GM21786 (cell line): ENCODE results near the gene SUSD4.

Experiments used
- ATAC-seq: cut with Tn5 transposase; IDR thresholded peaks from one replicate; pipeline ENCODE4 v1.9.1; 2021; ENCODE audit not compliant: unreplicated experiment

SUSD4 gene

DNA sequence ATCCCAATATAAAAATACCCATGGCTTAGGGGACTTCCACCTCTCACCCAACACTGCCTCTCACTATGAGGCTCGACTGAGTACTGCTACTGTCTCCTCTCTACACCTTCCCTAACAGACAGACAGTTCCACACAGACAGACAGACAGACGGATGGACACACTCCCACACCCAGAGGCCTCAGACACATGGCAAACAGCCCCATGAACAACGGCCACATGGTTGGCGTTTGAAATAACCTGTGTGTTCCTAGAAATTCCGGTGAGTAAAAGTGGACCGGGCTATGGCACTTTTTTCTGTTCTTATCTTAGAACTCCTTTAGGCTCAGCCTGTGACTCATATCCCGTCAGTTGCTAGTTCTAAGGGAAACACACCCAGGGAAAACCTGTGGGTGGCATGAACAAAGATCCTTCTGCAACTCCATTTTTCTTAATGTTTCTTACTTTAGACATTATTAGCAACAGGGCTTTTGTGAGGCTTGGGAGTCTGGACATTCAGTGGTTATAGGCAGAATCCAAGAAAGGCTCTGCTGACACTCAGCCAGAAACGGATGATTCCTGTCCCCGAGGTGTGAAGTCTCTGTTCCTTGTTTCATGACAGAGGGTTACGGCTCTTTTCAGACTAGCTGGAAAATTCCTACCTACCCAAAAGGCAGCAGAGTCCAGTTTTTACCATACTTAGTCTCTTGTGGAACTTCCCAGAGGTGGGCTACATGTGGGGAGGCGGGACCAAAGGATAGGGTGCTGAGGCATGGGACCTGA, 130.4 kb downstream of the SUSD4 start:
- ATAC-seq: no peak

DNA sequence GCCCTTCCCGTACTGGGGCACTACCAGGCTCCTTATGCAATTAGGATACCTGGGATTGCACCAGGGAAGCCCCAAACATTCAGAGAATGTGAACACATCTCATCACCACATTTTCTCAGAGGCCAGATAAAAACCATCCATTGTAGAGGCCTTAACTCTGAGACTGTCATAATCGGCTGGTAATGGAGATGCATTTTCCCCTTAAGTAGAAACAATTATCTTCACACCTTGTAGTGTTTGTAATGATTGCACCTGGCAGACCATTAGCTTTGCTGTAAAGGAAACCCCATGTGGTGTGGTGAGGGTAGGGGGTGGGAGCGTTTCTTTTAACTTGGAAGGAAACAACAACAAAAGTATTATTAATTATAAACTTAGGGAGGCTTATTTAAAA, 131.0 kb downstream of the SUSD4 start:
- no peak for ATAC-seq

DNA sequence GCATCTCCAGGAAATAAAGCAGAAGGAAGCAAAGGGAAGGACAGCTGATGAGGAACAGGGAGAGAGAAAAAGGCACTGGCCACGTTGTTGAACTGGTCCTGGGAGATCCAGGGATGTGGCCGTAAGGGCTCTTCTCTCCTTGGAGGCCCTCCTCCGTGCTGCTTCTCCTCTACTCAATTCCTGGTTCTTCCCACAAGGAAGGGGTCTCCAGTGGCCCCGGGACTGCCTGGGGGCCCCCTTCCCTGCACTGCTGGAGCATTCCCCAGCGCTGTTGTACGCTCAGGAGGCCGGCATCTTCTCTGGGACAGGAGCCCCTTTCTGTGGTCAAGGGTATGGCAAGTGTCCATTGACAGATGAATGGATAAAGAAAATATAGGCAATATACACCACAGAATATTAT, 132.4 kb downstream of the SUSD4 start:
- no peak for ATAC-seq

DNA sequence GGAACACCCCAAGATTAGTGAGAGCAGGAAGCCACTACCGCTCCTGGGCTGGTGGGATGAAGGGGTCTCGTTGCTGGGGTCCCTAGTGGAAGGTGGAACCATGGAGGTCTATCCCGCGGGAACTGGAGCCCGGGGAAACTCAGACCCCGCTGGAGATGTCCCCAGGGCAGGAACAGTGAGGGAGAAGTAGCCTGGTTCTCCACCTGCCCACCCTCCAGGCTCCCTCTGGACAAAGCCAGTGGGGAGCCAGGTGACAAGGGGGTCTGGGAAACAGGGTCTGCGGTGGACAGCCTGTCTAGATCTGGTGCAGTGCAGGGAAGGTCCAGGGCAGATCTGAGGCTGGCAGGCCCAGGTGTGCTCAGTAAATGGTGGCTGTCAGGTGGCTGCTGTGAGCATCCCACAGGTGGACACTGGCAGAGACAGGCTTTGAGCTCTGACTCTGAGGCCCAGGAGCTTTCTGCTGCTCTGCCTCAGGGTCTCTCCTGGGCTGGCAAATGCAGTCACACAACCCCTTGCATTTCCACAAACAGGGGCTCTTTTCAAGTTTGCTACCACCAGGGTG, 132.9 kb downstream of the SUSD4 start:
- ATAC-seq: no peak

DNA sequence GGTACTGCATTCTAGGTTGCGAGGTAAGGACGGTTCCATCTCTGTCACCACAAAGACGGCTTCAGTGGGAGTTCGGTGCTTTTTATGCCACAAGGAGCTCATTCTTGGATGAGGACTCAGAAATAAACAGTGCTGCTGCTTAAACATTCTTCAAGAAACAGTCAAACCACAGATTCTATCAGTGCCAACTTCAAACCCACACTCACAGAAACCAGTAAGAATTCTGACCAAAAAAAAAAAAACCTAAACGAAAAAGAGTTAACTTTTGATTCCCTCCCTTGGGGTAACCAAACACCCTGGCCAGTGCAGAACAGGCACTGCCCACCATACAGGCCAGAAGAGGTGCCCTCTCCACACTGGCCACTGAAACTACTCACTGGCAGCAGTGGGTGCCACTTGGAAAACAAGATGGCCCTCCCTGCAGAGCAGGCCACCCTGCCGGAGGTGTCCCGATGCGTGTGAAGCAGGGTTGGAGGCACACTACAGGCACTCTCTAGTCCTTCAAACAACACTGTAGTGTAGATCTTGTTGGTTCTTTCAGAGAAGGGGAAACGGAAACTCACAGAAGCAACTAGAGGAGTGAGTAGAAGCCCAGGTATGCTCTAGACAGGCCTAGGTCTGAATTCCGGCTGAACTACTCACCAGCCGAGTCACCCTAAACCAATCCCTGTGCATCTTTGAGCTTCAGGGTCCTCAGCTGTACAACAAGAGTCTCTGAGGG, 133.7 kb downstream of the SUSD4 start:
- no peak for ATAC-seq

DNA sequence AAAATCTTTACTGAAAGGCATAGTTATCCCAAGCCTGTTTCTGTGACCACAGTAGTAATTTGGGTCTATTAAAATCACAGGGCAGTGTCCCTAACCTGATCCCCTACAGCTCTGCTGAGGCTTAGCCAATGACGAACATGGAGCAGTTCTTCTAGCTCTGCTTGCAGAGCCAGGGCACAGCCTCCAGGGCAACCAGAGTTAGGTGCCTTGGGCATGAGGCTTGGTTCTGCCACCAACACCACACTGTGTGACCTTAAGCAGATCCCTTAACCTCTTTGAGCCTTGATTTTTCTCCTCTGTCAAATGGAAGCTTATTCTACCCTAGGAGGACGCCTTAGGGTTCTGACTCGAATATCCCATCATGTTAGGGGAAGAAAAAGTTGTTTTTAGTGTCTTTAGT, 134.2 kb downstream of the SUSD4 start:
- no peak for ATAC-seq

DNA sequence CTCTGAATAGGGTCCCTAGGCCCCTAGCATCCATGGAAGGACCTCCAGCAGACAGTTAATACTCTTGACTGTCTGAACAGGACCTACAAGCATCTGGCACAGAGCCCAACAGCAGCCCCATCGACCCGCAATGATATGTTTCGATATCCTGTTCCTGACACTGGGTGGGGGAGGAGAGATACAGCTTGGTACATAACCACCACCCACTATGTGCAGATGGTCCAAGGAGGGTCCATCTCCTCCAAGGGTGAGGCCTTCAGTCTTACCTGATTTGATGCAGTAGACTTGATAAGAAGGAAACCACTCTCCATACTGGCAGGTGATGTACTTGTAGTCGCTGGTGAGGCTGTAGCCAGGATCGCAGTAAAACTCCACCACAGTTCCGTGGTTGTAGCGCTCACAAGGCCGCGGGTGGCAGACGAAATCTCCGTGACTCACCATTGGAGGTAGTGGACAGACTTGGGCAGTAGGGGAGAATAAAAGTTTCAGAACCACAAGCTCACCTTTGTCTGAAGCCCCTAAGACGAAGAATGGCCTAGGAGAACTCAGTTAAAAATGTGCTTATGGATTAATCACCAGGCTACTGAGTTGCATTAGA, 134.9 kb downstream of the SUSD4 start:
- ATAC-seq: no peak

DNA sequence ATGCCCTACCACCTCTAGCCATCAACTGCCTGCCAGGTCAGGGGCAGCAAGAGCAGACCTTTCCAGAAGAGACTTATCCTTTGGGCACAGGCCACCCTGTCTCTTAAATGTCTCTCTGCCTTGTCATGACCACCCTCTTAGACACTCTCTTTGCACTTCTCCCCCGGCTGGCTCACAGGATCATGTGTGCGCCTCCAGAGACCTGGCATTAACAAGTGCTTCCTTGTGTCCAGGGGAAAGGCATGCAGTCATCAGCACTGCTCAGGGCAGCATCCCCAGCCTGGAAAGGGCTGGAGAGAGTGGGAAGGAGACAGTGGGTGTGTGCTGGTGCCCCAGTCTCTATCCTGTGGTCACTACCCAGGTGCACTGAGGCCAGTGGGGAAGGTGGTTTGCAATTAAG, 135.8 kb downstream of the SUSD4 start:
- ATAC-seq: no peak

DNA sequence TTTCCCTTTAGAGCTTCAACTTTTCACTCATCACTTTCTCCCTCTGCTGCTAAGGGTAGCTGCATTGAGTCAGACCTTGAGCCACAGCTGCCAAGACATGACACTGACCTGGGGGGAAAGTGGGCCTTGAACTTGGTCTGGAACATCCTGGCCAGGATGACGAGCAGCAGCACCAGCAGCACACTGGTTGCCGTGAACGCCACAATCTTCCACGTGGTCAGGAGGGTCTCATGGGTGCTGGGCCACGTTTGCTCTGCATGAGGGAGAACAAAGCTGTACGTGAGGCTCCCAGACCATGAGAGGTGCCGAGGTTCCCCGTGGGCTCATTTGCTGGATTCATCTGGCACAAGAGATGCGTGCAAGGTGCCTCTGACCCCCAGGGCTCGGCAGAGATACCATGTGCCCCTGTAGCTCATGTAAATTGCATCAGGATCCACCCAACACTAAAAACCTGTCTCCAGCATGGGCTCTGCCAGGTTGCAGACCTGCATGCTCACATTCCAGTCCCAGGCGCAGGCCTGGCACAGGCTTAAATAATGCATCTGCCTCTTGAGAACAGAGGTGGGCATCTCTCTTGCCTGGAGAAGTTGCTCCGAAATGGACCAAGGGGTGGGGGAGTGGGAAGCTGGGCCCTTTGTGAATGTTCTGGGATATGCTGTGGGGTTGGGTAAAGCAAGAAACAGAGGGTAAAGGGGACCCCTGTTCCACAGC, 136.3 kb downstream of the SUSD4 start:
- ATAC-seq: no peak

DNA sequence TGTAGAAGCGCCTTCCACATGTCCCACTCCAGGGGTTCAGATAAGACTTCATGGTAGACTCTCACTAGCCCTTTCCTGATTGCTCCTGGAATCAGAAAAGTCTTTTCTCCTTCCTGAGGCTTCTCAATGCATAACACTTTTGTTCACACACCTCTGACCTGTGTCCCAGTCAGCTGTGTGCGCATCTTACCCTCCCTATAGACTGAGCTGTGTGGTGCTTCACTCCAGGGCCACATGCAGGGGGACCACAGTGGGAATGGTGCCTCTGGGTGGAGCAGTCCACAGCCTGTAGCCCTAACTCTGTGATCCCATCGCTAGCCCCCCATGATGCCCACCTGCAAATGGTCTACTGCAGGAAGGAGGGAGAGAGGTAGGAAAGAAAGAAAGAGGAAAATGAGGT, 136.9 kb downstream of the SUSD4 start:
- no peak for ATAC-seq

DNA sequence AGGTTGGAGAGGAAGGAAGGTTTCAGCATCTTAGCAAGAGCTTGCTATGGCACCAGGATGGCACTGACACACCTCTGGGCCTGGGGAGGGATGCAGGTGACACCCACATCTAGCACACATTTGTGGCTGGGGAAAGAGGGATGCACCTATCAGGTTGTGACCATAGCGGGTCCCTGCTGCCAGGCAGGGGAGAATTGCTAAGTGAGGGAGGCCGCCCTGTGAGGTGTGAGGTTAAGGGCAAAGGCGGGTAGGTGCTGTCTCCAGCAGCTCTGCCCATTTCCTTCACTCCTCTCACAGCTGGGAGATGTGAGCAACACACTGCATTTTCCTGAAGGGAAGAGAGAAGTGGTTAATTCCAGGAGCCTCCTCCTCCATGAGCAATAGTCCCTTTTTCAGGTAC, 137.7 kb downstream of the SUSD4 start:
- ATAC-seq: no peak

DNA sequence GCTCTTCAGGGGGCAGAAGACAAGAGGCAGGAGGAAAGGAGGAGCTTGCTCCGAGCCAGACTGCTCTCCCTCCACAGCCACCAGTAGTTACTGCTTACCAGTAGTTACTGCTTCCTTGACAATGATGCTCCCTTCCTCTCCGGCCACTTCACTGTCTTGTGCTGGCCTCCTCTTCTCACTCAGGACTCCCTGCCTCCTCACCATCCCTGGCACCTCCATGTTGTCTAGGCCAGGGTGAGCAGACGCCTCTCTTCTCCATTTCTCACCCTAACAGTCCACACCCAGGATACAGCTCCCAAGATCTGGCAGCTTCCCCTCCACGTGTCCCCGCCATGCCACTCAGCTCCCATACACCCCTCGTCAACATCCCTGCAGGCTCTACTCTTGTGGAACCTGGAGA, 138.5 kb downstream of the SUSD4 start:
- ATAC-seq: no peak

DNA sequence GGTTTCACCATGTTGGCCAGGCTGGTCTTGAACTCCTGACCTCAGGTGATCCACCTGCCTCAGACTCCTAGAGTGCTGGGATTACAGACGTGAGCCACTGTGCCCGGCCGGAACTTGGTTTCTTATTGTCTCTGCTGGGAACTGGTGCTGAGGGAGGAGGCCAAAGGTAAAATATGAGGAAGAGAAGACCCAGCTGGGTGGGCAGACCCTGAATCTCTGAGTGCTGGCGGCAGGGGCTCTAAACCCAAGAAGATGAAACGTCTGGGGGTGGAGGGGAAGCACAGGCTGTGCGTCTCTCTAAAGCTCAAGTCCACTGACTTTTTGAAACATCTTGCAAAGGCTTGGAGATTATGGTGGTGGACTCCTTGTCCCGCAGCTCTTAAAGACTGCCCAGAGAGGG, 138.9 kb downstream of the SUSD4 start:
- no peak for ATAC-seq

DNA sequence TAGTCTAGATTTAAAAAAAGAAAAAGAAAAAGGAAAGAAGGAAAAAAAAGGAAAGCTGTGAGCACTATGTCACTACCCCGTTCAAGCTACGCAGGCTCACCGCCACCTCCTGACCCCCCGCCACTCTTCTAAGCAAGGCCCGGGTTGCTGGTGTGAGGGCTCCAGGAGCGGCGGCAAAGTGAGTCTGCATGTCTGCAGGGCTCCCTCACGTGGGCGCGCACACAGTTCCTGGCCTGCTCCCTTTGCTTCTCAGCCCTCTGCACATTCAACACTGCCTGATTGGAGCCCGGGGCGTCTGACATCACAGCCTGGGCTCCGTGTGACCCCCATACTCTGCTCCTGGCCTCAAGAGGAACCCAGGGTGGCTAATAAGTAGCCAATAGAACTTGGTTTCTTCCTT, 139.5 kb downstream of the SUSD4 start:
- no peak for ATAC-seq

DNA sequence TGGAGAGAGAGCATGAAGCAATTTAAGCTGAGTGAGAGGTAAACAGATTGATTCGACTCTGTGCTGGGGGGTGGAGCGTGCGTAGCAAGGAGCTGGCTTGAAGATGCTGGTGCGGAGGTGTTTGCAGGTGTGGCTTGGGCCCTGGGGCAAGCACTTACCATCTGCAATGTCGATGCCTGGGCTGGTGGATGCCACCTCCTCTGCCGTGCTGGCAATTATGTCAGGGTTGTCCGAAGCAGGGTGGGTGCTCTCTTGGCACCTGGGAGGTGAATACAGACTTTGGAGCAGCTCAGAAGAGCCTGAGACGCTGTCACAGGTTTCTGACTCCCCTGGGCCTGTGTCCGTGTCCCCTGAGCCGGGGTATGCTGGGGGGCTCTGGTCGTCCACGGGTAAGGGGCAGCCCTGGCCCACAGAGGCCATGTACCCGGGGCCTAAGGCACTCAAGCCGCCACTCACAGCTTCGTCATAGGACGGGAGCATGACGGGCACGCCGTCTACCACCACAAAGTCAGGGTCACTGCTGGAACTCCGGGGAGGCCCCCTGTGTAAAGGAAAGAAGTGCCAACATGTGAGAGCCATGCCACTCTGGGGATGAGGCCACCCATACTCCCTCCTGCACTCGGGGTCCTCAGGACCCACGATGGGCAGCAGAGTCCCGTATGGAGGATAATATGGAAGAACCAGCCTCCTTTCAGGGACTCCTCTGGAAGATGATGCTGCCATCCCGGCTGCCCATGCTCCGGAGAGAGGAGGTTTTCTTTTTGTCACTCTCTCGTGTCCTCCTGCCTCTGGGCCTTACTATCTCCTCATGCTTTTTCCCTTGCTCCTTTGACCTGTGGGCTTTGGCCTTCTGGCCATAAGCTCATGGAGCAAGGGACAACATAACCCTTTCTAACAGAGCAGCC, 140.6 kb downstream of the SUSD4 start:
- ATAC-seq: no peak

DNA sequence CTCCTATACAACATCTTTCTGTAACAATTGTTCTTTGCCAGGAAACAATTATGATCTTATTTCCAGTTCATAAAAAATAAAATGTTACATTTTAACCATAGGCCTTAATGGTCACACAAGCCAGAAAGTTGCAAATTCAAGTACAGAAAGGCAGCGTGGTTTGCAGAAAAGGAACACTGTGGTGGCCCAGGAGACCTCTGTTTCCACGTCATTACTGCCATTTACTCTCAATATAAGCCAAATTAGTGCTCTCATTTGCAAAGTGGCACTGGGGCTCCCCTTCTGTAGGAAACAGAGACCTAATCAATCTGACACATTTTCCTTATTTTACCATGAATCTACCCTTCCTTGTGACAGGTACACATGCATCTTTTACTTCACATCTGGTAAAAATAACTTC, 141.6 kb downstream of the SUSD4 start:
- no peak for ATAC-seq

DNA sequence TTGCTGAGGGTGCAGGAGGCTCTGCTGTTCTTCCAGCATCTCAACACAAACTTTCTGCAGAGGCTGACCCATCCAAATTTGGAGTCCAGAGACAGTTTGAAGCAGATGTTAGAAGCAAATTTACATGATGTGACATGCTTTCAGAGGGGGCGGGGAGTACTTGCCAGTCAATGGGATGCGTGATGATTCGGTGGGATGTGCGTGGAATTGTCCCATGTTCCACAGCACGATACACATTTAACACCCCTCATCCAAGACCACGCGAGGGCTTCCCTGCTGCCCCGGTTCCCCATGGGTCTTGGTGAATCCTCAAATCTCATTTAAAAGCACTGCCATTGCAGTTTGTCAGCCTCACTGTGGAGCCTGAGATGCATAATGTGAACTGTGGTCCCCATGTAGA, 142.3 kb downstream of the SUSD4 start:
- no peak for ATAC-seq

DNA sequence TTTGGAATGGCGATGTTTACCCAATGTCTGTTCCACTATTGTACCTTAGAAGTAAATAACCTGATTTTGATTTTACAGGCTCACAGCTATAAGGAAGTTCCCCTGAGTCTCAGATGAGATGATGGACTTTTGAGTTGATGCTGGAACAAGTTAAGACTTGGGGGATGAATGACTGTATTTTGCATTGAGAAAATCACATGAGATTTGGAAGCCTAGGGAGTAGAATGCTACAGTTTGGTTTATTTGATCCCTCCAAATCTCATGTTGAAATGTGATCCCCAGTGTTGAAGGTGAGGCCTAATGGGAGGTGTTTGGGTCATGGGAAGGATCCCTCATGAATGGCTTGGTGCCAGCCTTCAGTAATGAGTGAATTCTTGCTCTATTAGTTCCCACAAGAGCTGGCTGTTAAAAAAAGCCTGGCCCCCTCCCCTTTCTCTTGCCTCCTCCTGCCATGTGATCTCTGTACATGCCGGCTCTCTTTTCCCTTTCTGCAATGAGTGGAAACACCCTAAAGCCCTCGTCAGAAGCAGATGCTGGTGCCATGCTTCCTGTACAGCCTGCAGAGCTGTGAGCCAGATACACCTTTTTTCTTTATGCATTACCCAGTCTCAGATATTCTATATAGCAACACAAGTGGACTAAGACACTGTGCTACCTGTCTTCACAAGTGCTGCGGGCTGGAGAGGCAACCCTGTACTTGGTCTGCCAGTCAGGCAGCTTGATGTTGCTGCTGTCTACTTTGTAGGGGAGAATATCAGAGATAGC, 143.9 kb downstream of the SUSD4 start:
- no peak for ATAC-seq

DNA sequence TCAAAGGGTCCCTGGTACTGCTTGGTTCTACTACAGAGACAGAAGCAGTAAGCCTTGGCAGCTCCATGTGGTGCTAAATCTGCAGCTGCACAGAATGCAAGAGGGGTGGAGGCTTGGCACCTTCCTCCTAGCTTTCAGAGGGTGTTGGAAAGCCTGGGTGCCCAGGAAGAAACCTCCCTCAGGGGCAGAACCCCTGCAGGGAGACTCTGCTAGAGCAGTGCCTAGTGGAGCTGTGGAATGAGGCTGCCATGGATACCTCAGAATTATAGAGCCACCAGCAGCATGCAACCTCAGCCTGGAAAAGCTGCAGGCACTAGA, 144.7 kb downstream of the SUSD4 start:
- no peak for ATAC-seq

DNA sequence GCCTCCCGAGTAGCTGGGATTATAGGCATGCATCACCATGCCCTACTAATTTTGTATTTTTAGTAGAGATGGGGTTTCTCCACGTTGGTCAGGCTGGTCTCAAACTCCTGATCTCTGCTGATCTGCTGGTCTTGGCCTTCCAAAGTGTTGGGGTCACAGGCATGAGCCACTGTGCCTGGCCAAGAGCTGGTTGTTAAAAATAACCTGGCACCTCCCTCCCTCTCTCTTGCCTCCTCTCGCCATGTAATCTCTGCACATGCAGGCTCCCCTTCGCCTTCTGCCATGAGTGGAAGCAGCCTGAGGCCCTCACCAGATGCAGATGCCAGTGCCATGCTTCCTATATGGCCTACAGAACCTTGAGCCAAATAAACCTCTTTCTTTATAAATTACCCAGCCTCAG, 146.2 kb downstream of the SUSD4 start:
- ATAC-seq: no peak
